HUDEP-2 (cell line): ENCODE measurements around the gene ELFN1.

ENCODE experiments used
- DNase-seq, 76 experiments: peaks; one replicate each; lab custom pipeline; 2025; ENCODE audit not compliant: unreplicated experiment in 76 of 76; lab: John Stamatoyannopoulos, UW

ELFN1 gene

DNA sequence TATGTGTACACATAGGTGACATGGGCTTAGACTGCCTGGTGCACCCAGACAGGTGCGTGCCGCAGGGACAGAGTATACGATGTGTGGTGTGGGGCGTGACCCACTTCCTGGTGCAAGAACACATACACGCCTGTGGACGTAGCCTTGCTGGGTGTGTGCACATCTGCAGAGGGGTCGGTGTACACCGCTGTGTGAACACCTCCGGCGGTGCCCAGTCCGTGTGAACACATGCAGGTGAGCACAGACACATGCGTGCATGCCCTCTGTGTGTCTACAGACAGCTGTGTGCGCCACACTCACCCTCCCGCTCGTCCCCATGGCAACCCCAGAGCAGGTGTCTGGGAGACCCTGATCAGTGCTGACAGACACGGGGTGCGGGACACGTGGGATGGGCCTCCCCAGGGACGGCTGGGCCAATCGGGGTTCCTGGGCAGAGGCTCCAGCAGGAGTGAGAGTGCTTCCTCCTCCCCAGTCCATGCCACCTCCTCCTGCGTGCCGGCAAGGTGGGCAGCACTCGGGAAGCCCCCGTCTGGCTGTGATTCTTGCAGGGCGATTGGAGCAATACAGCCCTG lies 23.4 kb downstream of the ELFN1 start:
- DNase-seq, result no peak

DNA sequence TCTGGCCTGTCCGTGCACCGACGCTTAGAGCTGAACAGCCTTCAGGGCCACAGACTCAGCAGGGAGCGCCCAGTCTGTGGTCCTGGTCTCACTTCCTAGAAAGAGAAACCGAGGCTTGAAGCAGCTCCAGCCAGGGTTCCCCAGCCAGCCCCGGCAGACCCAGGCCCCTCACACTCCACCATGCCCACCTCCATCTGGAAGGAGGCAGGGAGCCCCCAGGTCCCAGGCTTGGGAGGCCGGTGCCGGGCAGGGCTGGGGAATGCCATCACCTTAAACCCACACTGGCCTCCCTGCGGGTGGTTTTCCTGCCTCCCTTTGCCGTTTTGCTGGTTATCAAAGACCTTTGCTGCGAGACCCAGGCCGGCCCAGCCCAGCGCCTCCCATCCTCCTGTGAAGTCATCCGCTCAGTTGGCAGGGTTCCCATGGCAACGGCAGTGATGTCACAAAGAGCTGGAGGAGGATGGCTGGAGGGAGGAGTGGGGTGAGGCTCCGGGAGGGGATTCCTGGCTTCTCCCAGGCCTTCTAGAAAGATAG lies 24.0 kb downstream of the ELFN1 start:
- DNase-seq, result no peak

DNA sequence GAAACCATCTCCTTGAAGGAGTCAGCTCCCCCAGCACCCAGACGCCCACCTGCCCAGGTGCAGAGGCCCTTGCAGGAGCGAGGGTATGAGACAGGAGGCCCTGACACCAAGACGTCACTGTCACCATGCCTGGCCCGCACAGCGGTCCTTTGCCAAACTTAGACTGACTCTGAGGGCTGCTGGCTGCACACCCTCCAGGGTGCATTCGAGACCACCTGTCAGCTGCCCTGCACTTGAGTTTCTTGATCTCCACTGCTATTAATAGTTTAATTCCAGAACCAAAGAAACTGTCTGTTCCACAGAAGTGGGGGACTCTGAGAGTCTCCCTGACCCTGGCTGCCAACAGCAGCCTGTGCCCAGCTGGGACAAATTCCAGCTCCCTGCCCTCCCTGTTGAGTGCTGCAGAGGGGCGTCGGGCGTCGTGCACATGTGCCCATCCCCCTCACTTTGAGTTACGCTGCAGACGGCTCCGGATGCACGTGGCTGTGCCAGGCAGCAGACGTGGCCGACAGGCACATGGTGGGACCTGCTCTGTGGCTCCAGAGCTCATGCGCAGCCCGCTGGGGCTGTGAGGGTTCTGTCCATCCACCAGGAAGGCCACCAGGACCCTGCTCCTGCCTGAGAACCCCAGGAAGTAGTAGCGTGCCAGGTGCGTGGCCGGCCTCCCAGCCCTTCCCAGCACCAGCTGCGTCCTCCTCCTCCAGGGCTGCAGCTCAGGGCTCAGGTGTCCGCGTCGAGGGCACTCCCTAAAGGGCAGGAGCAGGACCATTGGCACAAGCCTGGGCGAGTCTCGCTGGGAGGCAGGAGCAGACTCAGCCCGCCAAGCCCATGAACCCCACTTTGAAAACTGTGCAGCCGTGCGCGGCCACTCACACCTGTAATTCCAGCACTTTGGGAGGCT lies 24.8 kb downstream of the ELFN1 start:
- DNase-seq, result no peak

DNA sequence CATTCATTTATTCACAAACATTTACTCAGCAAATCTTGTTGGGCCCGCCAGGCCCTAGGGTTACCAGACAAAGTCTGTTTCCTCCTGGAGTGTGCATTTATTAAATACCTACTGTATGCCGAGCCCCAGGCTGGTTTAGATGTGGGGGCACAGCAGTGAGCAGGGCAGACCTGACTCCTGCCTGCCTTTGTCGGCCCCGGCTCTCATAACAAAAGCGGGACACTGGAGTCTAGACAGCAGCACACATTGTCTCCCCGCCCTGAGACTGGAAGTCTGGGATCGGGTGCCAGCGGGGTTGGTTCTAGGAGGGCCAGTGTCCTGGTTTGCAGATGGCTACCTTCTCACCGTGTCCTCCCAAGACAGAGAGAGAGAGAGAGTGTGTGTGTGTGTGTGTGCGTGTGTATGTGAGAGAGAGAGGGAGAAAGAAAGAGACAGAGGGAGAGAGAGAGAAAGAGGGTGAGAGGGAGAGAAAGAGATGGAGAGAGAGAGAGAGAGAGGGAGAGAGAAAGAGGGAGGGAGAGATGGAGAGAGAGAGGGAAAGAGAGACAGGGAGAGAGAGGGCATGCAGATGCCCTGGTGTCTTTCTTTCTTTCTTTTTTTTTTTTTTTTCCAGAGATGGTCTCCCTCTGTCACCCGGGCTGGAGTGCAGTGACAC lies 25.9 kb downstream of the ELFN1 start:
- no peak for DNase-seq

DNA sequence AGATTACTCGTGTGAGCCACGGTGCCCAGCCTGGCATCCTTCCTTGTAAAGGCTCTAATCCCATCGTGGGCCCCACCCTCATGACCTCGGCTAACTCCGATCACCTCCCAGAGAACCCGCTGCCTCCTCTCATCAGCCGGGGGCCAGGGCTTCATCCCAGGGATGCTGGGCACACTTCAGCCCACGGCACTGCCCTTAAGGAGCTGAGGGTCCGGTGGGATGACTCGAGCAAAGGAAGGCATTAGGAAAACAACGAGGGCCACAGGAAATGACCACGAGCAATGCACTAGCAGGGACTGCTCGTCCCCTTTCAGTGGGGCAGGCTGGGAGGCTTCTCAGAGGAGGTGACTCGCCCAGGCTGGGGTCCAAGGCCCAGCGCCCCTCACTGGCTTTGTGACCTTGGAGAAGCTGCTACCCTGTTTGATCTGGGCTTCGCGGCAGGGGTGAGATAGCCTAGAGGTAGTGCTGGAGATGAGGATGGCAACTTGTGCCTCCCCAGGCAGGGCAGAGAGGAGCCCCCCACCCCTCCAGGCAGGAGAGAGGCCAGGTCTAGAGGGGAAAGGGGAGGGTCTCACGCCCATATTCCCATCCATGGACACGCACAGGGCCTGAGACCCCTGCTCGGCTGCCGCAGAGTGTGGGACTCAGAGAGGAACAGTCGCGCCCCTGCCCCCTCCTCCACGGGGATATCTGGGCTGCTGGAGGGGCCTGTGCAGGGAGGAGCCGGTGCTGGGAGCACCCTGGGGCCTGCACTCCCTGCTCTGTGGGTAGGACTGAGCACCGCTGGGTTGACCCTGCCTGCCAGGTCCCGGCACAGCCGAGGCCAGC lies 26.8 kb downstream of the ELFN1 start:
- no peak for DNase-seq

DNA sequence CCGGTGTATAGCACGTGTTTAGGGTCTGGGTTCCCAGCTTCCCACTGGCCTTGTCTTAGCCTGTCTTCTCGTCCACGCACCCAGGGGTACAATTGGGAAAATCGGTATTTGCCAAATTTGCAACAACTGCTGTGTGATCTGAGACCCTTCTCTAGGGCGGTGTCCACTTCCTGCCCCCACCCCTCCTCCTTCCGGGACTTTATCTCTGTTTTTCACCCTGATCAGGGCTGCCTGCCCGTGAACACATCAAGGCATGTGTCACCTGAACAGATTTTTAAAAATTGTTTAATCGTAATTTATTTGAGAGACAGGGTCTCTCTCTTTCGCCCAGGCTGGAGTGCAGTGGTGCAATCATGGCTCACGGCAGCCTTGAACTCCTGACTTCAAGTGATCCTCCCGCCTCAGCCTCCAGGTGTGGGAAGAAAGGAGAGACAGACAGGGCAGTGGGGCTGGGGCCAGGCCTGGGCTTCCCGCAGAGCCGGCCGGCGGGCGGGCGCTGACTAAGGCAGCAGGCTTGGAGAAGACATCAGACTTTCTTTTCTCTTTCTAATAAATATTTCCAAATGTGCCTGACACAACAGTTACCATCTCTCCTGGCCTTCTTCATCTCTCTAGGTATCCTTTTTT lies 27.5 kb downstream of the ELFN1 start:
- DNase-seq, result no peak

DNA sequence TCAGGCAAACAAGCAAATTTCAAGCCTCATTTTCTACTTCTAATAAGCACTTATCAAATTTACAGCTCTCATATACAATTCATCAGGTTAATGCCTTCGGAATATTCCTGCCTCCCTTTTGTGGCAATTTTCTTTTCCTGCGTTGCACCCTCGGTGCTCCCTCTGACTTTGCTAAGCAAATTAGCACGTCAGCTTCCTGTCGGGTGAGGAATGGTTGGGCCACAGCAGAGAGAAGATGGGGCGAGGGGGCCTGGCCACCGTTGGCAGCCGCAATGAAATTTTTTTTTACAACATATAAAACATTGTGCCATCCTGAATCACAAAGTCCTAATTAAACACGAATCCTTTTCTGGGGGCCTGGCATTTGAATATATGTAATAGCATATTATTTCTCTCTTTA lies 28.1 kb downstream of the ELFN1 start:
- no peak for DNase-seq

DNA sequence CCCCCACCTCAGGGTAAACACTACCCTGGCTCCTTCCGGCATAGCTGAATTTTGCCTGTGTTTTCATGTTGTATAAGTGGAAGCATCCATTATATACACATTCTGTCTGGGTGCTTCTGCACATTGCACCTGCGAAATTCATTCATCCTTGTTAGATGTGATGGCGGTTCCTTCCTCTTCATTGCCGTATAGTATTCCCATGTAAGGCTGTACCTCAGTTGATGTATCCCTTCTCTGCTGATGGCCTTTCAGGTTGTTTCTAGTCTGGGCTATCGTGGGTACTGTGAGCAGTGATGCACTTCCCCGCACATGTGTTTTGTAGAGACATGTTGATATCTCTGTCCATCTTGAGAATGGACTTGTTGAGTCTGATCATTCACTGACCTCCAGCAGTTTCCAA lies 28.9 kb downstream of the ELFN1 start:
- no peak for DNase-seq

DNA sequence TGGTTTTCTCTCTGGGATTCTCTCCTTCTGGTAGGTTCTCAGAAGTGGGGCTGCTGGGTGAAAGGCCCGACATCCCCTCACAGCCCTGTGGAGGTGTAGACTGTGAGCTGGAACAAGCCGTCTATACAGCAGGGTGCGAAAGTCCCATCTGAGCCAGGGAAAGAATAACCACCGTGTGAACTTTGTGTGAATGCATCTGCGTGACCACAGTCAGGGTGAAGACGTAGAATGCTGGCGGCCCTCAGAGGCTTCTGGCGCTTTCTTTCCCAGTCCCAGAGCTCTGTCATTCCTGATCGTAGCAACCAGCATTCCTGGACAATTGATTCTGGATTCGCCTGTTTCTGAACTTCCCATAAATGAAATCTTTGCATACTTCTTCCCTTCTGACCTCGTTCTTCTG lies 30.0 kb downstream of the ELFN1 start:
- no peak for DNase-seq

DNA sequence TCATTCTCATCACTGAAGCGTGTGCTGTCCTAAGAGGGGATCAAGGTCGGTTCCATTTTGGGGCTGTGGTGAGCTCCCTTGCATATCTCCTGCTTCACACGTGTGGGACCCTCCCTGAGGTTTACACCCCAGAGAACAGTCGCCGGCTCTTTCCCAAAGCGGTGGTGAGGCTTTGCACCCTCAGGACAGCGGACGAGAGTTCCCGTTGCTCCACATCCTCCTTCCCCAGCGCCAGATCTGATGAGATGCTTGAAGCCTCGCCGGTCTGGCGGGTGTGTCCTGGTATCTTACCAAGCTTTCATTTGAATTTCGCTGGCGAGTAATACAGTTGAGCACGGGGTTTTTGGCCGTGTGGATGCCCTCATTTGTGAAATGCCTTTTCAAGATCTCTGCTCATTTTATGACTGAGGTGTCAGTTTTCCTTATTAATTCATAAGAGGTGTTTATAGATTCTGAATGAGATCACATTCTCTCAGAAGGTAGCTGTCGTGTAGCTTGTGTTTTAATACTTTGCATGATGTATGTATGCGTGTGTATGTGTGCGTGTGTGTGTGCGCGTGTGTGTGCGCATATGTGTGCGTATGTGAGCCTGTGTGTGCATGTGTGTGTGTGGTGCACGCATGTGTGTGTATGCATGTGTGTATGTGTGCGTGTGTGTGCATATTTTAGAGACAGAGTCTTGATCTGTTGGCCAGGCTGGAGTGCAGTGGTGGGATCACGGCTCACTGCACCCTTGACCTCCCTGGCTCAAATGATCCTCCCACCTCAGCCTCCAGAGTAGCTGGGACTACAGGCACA lies 30.7 kb downstream of the ELFN1 start:
- DNase-seq, result no peak

DNA sequence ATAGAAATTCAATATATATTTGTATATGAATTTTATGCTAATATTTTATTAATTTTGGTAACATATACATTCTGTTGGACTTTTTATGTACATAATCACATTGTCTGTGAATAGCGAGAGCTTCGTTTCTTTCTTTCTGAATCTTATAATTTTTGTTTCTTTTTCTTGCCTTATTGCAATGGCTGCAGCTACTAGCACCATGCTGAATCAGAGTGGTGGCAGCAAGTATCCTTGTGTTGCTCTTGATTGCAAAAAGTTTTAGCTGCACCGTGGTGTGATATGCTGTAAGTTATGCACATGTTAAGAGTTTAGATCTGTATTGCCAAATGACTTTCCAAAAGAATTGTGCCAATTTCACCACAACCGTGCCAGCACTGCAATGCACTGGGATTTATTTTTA lies 32.6 kb downstream of the ELFN1 start:
- DNase-seq, result no peak

DNA sequence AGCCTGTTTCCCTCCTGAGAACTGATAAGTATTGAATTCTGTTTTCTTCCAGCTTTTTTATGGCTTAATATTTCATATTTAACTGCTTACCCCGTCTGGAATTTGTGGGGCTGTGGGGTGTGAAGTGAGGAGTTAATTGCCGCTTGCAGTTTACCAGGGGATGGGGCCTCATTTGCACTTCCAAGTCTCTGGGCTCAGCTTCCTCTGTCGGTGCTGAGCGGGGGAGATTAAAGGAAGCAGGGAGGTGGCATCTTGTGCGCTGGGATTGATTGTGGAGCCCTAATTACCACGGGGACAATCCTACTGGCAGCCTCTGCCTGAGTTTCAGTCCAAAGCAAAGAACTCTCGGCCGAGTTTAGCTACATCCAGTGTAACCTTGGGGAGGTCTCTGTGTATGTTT lies 33.4 kb downstream of the ELFN1 start:
- no peak for DNase-seq

DNA sequence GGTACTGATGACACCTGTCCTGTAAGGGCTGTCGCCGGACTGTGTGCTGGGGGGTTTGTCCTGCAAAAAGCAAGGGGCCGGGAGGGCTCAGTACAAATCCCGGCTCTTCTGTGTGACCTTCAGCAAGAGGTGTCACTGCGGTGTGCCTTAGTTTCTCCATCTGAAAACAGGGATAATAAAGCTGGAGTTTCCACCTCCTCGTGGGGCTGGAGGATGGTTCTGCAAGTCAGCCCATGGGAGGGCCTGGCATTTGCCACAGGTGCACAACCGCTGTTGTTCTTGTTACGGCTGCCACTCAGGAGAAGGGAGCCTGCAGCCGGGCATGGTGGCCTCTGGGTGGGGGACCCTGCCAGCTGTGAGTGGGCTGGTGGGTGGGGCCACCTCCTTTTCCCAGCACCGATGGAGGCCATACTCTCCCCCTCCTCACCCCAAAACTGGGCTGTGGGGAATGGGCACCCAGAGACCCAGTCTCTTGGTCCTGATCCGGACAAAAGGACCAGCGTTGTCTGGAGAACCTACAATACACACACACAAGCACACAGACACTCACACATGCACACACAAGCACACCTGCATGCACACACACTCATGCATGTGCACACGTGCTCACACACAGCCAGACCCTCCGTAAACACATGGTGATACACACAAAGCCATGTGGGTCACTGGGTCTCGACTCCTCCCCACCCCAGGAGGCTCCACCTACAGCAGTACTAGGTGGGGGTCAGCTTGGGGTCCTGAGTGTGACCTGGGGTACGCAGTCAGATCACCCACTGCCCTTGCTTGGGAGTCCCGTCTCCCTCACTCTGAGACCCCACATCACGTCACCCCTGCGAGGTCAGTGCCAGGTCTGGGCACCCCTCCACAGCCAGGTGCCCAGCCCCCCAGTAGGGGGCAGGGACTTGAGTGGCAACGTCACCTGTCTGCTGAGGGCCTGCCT lies 34.1 kb downstream of the ELFN1 start:
- no peak for DNase-seq

DNA sequence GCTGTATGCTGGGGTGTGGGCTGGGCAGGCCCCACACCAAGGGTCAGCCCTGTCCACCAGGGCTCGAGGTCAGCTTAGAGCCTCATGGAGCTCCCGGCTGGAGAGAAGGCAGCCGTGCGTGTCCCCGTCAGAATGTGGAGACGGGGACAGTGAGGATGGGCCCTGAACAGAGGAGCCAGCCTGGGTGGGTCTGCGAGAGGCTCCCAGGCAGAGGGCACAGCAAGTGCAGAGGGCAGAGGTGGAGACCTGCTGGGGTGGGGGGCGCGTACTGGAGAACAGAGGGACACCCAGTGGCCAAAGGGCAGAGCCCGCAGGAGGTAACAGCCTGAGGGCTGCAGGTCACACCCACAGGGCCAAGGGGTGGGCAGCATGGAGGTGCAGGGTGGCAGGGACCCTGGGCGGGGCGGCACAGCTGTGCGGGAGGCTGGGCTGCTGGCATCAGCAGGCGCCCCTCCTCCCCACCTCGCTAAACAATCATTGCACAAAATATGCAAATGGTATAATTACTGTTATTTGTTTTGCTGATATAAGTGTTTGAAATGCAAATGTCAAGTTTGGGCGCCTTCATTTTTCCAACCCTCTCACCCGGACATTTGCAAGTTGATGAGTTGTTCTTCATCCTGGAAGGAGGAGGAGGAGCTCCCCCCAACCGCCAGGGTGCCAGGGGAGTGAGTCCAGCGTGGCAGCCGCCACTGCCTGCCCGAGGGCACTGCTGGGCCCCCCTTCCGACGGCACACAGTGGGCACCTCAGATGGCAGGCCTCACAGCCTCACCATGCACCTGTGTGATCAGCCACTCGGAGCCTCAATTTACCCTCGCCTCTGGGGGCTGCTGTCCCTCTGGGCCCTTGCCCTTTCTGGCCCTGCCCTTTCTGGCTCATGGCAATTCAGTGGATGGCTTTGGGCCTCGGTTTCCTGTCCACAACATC lies 35.0 kb downstream of the ELFN1 start:
- no peak for DNase-seq

DNA sequence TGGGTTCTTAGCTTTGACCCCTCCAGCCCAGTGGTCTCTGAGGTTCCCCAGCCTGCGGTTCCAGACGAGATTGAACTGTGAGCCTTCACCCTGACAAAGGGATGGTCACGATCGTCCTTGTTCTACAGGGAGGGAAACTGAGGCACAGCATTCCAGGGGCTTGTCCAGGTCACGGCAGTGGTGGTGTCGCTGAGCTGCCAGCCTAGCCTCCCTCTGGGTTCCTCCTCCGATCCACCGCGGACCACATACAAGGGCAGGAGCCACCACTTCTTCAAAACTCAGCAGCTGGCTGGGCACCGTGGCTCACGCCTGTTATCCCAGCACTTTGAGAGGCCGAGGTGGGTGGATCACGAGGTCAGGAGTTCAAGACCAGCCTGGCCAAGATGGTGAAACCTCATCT lies 35.8 kb downstream of the ELFN1 start:
- no peak for DNase-seq

DNA sequence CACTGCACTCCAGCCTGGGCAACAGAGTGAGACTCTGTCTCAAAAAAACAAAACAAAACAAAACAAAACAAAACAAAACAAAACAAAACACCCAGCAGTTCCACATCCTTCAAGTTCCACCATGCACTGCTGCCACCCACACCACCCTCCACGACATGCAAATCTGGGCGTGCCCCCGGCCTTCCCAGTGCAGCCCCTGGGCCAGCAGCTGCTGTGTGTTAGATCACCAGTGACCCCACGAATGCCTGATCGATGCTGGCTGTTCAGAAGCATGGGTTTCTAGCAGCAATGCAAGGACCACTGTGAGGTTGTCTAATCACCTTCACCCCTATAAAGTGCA lies 36.3 kb downstream of the ELFN1 start:
- DNase-seq, result no peak

DNA sequence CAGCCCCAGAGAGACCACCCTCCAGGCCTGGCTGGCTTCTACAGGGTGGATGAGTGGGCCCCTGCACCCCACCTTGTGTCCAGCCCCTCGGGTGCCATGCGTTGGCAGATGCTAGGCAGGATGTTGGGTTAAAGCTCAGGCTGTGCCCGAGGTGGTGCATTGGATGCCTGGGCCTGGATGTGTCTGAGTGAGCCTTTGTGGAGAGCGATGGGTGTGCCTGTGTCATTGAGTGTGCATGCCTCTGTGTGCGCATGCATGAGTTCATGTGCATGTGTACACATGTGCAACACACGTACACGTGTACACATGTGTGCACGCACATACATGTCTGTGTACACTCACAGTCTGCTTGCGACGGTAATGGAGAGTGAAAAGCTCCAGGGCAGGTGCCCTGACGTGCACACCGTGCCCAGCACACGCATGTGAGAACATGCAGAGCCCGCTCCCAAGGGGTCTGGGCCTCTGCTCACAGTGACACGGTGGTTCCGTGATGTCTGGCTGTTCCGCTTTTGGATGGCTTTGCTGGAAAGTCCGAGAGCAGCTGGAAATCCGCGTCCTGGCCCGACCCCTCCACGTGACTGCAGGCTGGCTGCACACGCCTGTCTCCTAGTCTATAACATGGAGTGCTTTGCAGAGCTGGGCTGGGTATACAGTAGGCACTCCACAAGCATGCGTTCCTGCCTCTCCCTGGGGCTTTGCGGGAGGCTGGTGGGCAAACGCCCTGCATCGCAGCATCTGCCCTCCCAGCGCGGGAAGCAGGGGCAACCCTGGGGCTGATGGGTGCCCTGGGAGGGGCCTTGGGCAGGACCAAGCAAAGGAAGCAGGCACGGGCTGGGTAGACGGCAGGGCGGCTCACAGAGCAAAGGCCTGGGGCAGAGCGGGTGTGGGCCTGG lies 36.9 kb downstream of the ELFN1 start:
- no peak for DNase-seq
